ENCODE measurements around the gene PPARD. TPM values are rescaled to one million over a fixed set of nuclear protein-coding genes. Genes with fewer than 3 reads are reported as not detected.
A peak's percentile ranks its signal among the peaks of the same experiment; 100 is the strongest.

Gene PPARD
- total and polyA plus RNA-seq, 2 donors from 2014 or later: 13.2 to 24.4 TPM

- H3K27me3 ChIP-seq (ENCODE audit: control insufficient read depth, insufficient read depth, low read length): no peaks in the 10 kb centered on the region
- H3K4me1 ChIP-seq (ENCODE audit: control insufficient read depth in 2 of 3, insufficient read depth in 2 of 3, low read depth in 1 of 3, low read length in 3 of 3): peaks cover 3 to 14% (median 12%) of the 10 kb centered on the region in 3 donors
- DNase-seq (peak; percentile 97 to 99 (median 98)), FAIRE-seq (no peak)
- H3K4me3 ChIP-seq (ENCODE audit: low read length in 3 of 3): peak within 1 kb of the TSS; percentile 75 to 92 (median 75)
- TF ChIP-seq CTCF (IDR thresholded peaks at IDR 0.05; ENCODE audit: borderline replicate concordance, extremely low read depth, insufficient read depth): peak; percentile 88
- peak within 1 kb of the TSS; percentile 57 to 97 (median 82) for H3K9ac ChIP-seq (ENCODE audit: low read length in 3 of 3)
- H3K9me3 ChIP-seq (ENCODE audit: control insufficient read depth in 2 of 3, insufficient read depth in 1 of 3, low read length in 3 of 3): no peaks in the 10 kb centered on the region
- H3K36me3 ChIP-seq (ENCODE audit: control insufficient read depth in 2 of 3, insufficient read depth in 3 of 3, low read length in 3 of 3): peaks cover 0 to 18% (median 7%) of the 10 kb centered on the region in 3 donors
- peak within 1 kb of the TSS; percentile 94 to 95 for H3K27ac ChIP-seq (ENCODE audit: low read depth in 2 of 2, low read length in 2 of 2)
- intact Hi-C loops (cut with DNase I): no loop called here
Observed at GRCh38 chr6:35468181-35468979, 126.0 kb downstream of the PPARD start, which contains the start of gene RPL10A. Gene RPL10A (plus strand): TSS chr6:35468401. CDS start chr6:35468435, 34 bp downstream.

DNA sequence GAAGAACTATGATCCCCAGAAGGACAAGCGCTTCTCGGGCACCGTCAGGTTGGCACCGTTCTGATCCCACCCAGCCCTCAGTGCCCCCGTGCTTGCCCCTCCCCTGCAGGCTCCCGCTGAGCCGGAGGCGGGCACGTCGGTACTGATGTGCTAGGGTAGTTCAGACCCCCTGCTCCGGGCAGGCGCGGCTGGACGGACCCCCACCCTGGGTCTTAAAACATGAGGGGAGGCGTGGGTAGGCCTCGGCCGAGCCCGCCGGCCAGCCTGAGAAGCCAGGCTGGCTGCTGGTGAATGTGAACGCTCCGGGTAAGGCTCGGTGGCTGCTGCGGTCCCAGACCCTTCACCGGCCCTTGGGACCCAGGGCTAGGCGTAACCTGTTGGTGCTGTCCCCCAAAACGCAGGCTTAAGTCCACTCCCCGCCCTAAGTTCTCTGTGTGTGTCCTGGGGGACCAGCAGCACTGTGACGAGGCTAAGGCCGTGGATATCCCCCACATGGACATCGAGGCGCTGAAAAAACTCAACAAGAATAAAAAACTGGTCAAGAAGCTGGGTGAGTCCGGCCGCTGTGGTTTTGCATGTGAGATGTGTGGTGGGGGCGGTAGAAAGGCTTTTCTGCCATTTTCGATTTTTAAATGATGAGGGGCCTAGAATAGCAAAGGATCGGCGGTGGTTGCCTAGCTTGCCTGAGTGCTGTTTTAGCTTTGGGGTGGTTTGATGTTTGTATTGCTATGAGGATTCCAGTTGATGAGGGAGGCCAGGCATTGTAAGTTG lies 126.8 kb downstream of the PPARD start:
- Histone ChIP-seq H3K4me3 (ENCODE audit: low read length in 3 of 3) (peak overlapping the region; percentile 75 to 92 (median 75)), H3K36me3 (ENCODE audit: control insufficient read depth in 2 of 3, insufficient read depth in 3 of 3, low read length in 3 of 3) (peaks cover 0 to 18% (median 7%) of the 10 kb centered on the region in 3 donors), H3K27me3 (ENCODE audit: control insufficient read depth, insufficient read depth, low read length) (no peaks in the 10 kb centered on the region), H3K4me1 (ENCODE audit: control insufficient read depth in 2 of 3, insufficient read depth in 2 of 3, low read depth in 1 of 3, low read length in 3 of 3) (peaks cover 3 to 14% (median 12%) of the 10 kb centered on the region in 3 donors), H3K9ac (ENCODE audit: low read length in 3 of 3) (peak overlapping the region; percentile 14 to 97 (median 48)), H3K9me3 (ENCODE audit: control insufficient read depth in 2 of 3, insufficient read depth in 1 of 3, low read length in 3 of 3) (no peaks in the 10 kb centered on the region), H3K27ac (ENCODE audit: low read depth in 2 of 2, low read length in 2 of 2) (peak overlapping the region; percentile 94 to 95)
- no peak for FAIRE-seq
- intact Hi-C loops (cut with DNase I): no loop called here
- TF ChIP-seq CTCF (IDR thresholded peaks at IDR 0.05; ENCODE audit: borderline replicate concordance, extremely low read depth, insufficient read depth): no peak
- DNase-seq: peak in 1 of 5 donors; percentile 84

GRCh38 chr6:35469751-35470662 lies 127.6 kb downstream of the PPARD start:
- Histone ChIP-seq H3K4me3 (ENCODE audit: low read length in 3 of 3) (peak overlapping the region; percentile 41 to 92 (median 75)), H3K27me3 (ENCODE audit: control insufficient read depth, insufficient read depth, low read length) (no peaks in the 10 kb centered on the region), H3K9me3 (ENCODE audit: control insufficient read depth in 2 of 3, insufficient read depth in 1 of 3, low read length in 3 of 3) (no peaks in the 10 kb centered on the region), H3K36me3 (ENCODE audit: control insufficient read depth in 2 of 3, insufficient read depth in 3 of 3, low read length in 3 of 3) (peaks cover 0 to 18% (median 7%) of the 10 kb centered on the region in 3 donors), H3K27ac (ENCODE audit: low read depth in 2 of 2, low read length in 2 of 2) (peak overlapping the region; percentile 16 to 32), H3K4me1 (ENCODE audit: control insufficient read depth in 2 of 3, insufficient read depth in 2 of 3, low read depth in 1 of 3, low read length in 3 of 3) (peaks cover 3 to 14% (median 12%) of the 10 kb centered on the region in 3 donors), H3K9ac (ENCODE audit: low read length in 3 of 3) (peak overlapping the region; percentile 14 to 97 (median 48))
- FAIRE-seq (no peak), DNase-seq (peak in 1 of 5 donors; percentile 33)
- TF ChIP-seq CTCF (IDR thresholded peaks at IDR 0.05; ENCODE audit: borderline replicate concordance, extremely low read depth, insufficient read depth): no peak
- intact Hi-C loops (cut with DNase I): no loop called here
